CD4-positive, alpha-beta T cell treated with Interleukin-6 at 100 ng/mL for 8 hours (primary cell): ENCODE measurements around the gene SPATA6.
"Not testable (repeated sequence)": the region's sequence is repeated elsewhere in the genome, so short reads cannot be mapped to it uniquely, and the experiment has no call there.

ENCODE experiments used
- DNase-seq: peaks from one replicate; pipeline ENCODE4 v3.0.0-alpha.2; 2020; ENCODE audit warnings: mixed read lengths, low spot score

The SPATA6 gene

GRCh38 chr1:48471691-48472576, at the start of gene SPATA6:
Gene SPATA6 (minus strand): TSS chr1:48472204. CDS start chr1:48472008, 196 bp downstream.
- DNase-seq = peak; percentile 93

GRCh38 chr1:48519896-48520295, 47.9 kb upstream of the SPATA6 start:
- not testable (repeated sequence) for DNase-seq

GRCh38 chr1:48506870-48507269, 34.9 kb upstream of the SPATA6 start:
- no peak for DNase-seq

DNA sequence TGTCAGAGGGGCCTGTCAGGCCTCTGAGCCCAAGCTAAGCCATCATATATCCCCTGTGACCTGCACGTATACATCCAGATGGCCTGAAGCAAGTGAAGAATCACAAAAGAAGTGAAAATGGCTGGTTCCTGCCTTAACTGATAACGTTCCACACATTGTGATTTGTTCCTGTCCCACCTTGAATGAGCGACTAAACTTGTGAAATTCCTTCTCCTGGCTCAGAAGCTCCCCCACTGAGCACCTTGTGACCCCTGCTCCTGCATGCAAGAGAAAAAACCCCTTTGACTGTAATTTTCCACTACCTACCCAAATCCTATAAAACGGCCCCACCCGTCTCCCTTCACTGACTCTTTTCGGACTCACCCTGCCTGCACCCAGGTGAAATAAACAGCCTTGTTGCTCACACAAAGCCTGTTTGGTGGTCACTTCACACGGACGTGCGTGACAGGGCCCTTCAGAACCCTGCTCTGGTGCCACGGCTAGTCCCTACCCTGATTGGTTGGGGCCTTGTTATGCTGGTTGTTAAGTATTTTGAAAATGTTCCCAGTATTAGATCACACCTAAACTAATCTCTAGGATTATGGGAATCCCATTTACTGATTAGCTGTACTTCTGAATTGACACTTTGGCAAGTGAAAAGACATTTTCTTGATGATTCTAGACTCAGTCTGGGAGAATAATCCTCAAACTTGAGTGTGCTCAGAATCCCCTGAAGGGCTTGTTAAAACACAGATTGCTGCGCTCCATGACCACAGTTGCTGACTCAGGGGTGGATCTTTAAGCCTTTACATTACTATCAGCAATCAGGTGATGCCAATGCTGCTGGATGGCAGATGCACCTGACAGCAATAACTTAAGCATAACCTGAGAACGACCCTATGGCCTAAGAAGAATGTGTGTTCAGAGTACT, 28.8 kb upstream of the SPATA6 start:
- no peak for DNase-seq

- no peak for DNase-seq
Measured at GRCh38 chr1:48499211-48499735, 27.3 kb upstream of the SPATA6 start.

GRCh38 chr1:48498096-48498791, 26.2 kb upstream of the SPATA6 start:
- peak; percentile 57 for DNase-seq

DNA sequence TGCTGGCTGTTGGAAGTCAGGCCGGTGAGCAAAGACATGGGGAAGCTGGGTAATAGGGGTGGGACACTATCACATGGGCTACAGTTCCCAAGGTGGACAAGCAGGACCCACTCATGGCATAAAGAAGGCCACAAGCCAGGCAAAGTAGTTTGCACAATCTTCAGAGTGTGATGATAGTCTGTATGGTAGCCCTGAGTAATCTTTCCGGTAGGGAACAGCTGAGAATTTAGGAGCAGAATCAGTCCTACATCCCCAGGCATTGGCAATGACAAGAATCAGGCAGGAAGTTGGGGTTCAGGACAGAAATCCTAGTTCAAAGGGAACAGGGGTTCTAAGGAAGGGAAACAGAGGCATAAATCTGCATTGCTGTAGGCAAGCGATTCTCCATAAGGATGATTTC, 23.9 kb upstream of the SPATA6 start:
- DNase-seq = no peak

GRCh38 chr1:48495166-48495565, 23.2 kb upstream of the SPATA6 start:
- DNase-seq = no peak

GRCh38 chr1:48493970-48494769, 22.2 kb upstream of the SPATA6 start:
- no peak for DNase-seq

DNA sequence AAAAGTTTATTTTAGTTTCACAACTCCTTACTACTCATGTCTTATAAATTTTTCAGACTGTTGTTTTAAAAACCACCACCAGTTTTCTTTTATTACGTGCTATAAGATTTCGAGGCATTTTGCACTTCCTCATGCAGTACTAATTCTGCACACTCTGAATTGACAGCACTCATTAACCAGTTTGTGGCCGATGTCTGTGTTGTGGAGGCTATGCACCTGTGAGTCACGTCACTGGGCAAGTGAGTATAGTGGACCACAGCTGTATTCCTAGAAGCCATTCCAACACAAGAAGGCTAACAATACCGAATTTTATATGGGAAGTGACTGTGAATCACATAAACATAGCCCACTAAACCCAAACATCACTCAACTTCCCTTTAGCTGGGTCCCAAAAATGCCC, 21.0 kb upstream of the SPATA6 start:
- no peak for DNase-seq

- no peak for DNase-seq
Measured at GRCh38 chr1:48492392-48492791, 20.4 kb upstream of the SPATA6 start.

- DNase-seq = no peak
Measured at GRCh38 chr1:48488721-48489120, 16.7 kb upstream of the SPATA6 start.

DNA sequence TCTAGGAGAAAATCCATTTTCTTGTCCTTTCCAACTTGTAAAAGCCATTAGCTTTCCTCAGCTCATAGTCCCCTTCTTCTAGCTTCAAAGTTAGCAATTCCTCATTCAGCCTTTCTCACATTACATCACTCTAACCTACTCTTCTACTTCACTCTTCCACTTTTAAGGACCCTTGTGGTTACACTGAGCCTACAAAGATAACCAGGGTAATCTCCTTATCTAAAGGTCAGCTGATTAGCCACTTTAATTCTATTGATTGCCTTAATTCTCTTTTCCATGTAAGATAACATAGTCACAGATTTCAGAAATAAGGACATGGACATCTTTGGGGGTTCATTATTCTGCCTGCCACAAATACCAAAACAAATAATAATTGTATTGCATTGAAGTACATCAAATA, 8.5 kb upstream of the SPATA6 start:
- no peak for DNase-seq

- not testable (repeated sequence) for DNase-seq
Measured at GRCh38 chr1:48480023-48480422, 8.0 kb upstream of the SPATA6 start.

GRCh38 chr1:48472638-48473037, 634 bp upstream of the SPATA6 start:
- DNase-seq = no peak

DNA sequence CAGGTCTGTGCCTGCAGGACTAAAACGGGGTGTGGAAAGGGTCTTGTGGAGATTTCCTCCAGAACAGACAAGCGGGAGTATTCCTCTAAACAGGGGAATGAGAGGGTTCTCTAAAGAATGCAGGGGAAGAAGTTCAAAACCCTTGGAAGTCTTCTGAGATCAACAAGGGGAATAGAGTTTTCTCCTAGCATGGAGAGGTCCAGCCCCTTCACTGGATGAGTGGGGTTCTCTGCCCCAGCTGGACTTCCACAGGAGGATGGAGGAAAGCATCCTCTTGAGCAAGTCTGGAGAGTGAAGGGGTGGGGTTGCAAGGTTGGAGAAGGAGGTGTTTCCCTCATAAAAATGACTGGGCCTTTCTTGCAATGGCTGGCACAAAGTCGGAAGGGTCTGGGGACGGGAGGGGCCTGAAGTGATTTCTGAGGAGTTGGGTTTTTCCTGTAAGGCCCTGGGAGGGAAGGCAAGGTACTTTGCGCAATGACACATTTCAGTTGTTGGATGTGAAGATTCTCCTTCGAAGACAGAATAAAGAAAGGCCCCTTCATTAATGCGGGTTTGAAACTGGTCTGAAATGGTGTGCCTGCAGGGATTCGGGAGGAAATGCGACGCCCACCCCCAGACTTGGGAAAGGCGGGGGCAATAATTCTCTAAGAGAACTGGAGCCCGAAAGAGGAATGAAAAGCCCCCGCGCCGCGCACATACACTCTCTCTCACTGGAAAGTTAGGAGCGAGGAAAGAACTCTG, 884 bp downstream of the SPATA6 start:
- no peak for DNase-seq

DNA sequence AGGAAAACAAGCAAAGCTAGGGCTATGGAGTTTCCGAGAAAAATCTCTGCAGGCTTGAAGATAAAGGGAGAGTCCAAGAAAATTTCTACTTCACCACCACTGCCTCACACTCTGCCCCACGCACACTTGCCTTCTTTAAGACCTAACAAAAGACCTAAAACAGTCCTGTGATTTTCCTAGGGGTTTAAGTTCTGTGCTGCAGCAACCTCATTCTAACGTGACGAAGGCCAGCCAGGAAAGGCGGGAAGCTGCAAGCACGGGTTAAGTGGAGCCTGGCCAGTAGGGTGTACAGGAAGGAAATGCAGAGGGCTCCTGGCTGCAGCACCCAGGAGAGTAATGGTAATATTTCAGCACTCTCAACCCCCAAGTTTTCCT, 1.5 kb downstream of the SPATA6 start:
- no peak for DNase-seq

DNA sequence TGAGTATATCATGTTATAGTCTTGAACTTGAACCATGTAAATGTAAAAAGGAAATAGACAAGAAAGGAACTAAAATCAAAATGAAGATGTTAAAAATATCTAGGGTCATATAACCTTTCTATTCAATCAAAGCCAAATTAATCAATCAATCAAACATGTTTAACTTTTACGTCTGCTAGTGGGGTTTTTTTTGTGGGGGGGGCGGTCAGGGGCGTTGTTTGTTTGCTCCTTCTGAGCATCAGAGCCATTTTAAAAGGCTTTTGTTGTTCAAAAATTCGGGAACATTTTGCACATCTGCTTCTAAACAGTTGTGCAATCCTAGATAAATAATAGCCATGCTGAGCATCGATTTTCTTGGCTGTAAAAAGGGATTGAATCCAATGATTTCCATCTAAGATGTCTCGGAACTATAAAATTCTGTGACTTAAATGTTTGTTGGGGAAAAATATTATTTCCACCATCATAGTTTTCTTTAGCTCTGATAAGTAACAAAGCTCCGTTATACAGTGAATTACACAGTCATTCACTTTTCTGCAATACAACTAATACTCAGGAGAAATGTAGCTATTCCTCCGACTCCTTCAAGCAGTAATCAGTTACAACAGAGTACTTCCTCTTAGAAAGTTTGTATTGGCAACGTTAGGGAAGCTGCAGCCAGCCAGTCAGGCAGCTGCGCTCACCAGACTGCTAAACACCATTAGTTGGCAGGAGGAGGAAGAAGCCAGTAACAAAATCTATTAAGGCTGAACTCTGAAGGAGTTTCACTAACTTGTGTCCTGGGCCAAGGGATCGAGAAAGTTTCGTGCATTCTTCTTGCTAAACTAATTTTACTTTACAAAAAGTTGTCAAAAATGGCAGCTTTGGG, 2.2 kb downstream of the SPATA6 start:
- no peak for DNase-seq

DNA sequence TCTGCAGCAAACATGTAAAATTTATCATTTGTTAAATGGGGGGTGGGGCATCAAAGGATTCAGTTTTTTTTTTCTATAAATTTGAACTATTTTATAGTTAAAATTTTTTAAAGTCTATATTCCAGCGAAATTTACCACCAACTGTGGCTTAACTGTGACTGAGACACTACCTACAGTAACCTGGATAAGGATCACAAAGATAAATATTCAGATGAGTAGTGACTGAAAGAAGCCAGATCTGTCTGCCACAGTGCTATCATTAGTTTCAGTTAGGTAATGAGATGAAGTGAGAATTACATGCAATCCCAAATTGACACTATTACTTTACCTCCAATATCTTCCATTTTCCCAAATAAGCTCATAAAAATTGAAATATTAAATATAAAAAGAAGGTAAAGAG, 5.4 kb downstream of the SPATA6 start:
- DNase-seq = no peak
